ENCODE data around the gene ECHDC1. TPM values are rescaled to one million over a fixed set of nuclear protein-coding genes. Genes with fewer than 3 reads are reported as not detected.

The ECHDC1 gene, protein sequence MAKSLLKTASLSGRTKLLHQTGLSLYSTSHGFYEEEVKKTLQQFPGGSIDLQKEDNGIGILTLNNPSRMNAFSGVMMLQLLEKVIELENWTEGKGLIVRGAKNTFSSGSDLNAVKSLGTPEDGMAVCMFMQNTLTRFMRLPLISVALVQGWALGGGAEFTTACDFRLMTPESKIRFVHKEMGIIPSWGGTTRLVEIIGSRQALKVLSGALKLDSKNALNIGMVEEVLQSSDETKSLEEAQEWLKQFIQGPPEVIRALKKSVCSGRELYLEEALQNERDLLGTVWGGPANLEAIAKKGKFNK
- total RNA-seq: 100 to 1,000 TPM in 2 of 3 donors, 10 to 100 TPM in 1; 78.1 to 104 (median 102) TPM
- long read RNA-seq, donor 1, transcript ECHDC1-203 (5 exons, 1,354 nt): minor isoform, 20 of 85 reads
- long read RNA-seq, donor 1, transcript ECHDC1-210 (6 exons, 2,341 nt): major isoform, 46 of 85 reads
- long read RNA-seq, donor 1, partial matches to known transcripts: 6 of 85 reads
- long read RNA-seq, donor 1, other reads (novel, unspliced or antisense): 5 of 85 reads
- long read RNA-seq, donor 2, transcript ECHDC1-222 (6 exons, 2,585 nt): minor isoform, 12 of 74 reads
- long read RNA-seq, donor 2, transcript ECHDC1-203 (5 exons, 1,354 nt): minor isoform, 7 of 74 reads
- long read RNA-seq, donor 2, transcript ECHDC1-210 (6 exons, 2,341 nt): major isoform, 29 of 74 reads
- long read RNA-seq, donor 2, partial matches to known transcripts: 10 of 74 reads
- long read RNA-seq, donor 2, other reads (novel, unspliced or antisense): 9 of 74 reads

DNA sequence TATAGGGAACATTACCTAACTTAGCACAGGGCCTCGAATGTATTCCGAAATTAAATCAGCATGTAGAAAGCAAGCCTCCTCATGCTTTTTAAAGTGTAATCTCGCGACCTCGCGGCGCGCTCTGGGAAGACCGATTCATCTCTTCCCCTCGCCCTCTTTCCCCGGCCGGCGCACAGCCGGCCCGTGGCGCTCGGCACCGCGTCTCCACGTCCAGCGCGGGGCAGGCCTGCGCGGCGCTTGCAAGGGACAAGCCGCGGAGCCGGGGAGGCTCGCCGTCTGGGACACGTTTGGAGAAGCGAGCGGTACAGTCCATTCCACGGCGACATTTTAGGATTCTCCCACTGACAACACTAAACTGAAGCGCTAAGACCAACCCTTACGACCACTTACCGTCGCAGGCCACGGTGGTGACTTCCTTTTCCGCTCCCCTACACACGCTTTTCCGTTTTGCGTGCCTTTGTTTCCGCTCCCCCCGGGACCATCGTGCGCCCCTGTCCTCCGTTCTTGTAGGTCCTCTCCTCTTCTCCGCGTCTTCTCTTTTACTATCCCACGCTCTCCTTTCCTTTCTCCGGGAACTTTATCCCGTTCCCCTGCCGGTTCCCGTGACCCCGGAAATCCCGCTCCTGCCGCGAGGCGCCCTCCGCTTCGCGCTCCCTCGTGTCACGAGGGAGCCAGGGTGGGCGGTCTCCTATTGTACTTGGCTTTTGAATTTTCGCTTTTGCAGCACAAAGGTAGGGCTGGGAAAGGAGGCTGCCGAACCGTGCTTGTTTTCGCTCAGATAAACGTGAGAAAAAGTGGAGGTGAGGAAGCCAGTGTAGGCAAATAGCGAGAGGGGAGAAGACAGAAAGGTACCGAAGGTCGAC lies at the start of gene ECHDC1:
Gene ECHDC1, minus strand, starts transcription at position 664 of the 863 bp plus-strand sequence. CDS start 12,581 bp downstream, outside the sequence.
- no peaks in the 10 kb centered on the region for H3K36me3 ChIP-seq (ENCODE audit: low read depth)
- peak within 1 kb of the TSS; percentile 62 for H3K4me3 ChIP-seq
- DNase-seq (peak; percentile 70 to 78 (median 77)), ATAC-seq (peak; percentile 76)
- H3K4me1 ChIP-seq (ENCODE audit: low read depth): peaks cover 31% of the 10 kb centered on the region
- no peaks in the 10 kb centered on the region for H3K9me3 ChIP-seq
- intact Hi-C loops (cut with DNase I, micrococcal nuclease): no loop called here
- TF ChIP-seq, protein P1, sequence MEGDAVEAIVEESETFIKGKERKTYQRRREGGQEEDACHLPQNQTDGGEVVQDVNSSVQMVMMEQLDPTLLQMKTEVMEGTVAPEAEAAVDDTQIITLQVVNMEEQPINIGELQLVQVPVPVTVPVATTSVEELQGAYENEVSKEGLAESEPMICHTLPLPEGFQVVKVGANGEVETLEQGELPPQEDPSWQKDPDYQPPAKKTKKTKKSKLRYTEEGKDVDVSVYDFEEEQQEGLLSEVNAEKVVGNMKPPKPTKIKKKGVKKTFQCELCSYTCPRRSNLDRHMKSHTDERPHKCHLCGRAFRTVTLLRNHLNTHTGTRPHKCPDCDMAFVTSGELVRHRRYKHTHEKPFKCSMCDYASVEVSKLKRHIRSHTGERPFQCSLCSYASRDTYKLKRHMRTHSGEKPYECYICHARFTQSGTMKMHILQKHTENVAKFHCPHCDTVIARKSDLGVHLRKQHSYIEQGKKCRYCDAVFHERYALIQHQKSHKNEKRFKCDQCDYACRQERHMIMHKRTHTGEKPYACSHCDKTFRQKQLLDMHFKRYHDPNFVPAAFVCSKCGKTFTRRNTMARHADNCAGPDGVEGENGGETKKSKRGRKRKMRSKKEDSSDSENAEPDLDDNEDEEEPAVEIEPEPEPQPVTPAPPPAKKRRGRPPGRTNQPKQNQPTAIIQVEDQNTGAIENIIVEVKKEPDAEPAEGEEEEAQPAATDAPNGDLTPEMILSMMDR (IDR thresholded peaks at IDR 0.05): no peak

DNA sequence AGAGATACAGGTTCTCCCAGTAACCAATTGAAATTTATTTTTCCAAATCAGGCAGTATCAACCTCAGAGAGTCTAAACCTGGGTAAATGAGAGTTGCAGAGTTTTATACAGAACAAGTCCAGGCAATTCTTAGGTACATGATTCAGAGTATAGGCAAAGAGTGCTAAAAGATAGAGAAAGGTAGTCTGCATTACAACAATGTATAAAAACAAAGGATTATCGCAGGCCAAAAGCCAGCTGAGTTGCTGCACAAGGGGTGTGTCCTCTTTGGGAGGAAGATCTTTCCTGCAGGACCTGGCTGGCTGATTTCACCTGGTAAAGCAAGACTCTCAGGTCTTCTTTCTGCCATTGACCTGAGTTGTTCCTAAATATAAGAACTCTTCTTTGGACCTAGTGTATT lies 48.9 kb upstream of the ECHDC1 start:
- Histone ChIP-seq H3K4me1 (ENCODE audit: low read depth) (no peaks in the 10 kb centered on the region), H3K4me3 (no peak overlapping the region), H3K36me3 (ENCODE audit: low read depth) (no peaks in the 10 kb centered on the region), H3K9me3 (no peaks in the 10 kb centered on the region)
- DNase-seq (no peak), ATAC-seq (peak; percentile 41)
- TF ChIP-seq, protein P1 (IDR thresholded peaks at IDR 0.05): no peak
- intact Hi-C loops (cut with DNase I, micrococcal nuclease): no loop called here

DNA sequence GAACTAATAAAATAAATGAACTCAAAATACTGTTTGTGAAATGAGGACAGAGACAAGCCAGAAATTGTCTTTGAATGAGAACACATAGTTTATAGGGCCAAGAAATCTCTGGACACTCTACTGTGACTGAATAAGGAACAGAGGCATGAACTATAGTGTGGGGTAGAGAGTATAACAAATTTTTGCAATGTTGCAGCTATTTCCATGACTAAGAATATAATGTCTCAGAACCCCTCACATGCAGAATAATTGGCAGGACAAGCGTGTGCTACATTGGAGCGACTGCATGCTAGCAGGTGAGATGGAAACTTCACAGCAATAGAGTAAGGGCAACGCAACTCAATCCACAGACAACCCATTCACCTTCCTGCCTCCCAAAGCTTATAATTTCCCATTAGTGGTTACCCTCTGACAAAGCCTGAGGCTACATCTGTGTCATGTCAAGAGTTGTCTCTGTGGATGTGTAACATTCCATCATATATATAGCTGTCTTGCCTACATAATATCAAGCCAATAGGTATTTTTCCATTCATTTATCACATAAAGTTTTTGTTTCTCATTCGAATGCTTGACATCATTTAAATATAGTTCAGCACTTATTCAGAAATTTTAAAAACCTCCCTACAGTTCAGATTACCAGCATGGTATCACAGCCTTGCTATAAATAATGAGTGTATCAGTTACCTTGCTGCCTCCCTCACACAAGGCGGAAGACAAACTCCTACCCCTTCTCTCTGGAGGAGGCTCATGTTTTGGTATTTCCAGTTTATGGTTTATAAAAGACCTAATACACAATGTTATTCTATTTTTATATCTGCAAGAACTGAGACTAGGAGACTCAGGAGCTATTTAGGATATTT lies 47.9 kb upstream of the ECHDC1 start:
- no peaks in the 10 kb centered on the region for H3K36me3 ChIP-seq (ENCODE audit: low read depth)
- no peaks in the 10 kb centered on the region for H3K4me1 ChIP-seq (ENCODE audit: low read depth)
- ATAC-seq (no peak), DNase-seq (no peak)
- intact Hi-C loops (cut with DNase I, micrococcal nuclease): no loop called here
- H3K9me3 ChIP-seq: no peaks in the 10 kb centered on the region
- TF ChIP-seq, protein P1 (IDR thresholded peaks at IDR 0.05): no peak
- no peak overlapping the region for H3K4me3 ChIP-seq

DNA sequence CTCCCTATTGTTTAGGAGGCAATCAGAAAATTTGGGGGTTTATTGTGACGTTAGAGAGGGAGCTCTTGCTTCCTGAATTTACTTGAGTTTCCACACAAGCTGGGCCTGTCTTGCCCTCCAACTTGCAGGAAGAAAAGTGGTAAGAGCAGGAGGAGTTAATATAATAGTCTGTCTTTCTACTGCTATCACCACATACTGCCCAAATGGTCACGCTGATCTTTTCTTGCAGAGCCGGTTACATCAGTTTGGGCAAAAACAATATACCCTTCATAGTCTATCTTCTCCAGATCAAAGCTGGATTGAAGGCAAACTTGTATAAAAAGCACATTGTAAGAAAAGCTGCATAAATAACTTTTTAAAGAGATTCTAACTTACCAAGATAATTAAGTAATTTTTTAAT lies 46.3 kb upstream of the ECHDC1 start:
- ATAC-seq: no peak
- H3K4me1 ChIP-seq (ENCODE audit: low read depth): no peaks in the 10 kb centered on the region
- TF ChIP-seq, protein P1 (IDR thresholded peaks at IDR 0.05): no peak
- no peaks in the 10 kb centered on the region for H3K9me3 ChIP-seq
- no peak for DNase-seq
- H3K36me3 ChIP-seq (ENCODE audit: low read depth): no peaks in the 10 kb centered on the region
- H3K4me3 ChIP-seq: no peak overlapping the region
- intact Hi-C loops (cut with DNase I, micrococcal nuclease): no loop called here

Measured in mucosa of descending colon (tissue), 3 donors.